PFSK-1 (cell line): ENCODE data around the gene DCTN1.

Experiments used
- POLR2AphosphoS5 ChIP-seq: IDR thresholded peaks from 2 replicates; pipeline ENCODE4 v1.6.1; 2012; ENCODE audit warnings: low read depth, mild to moderate bottlenecking, control low read depth, low read length, moderate library complexity
- TAF1 ChIP-seq: IDR thresholded peaks from 2 replicates; pipeline ENCODE4 v1.6.1; 2012; ENCODE audit warnings: low read length, control low read depth, borderline replicate concordance; ENCODE audit not compliant: insufficient read depth
- TF ChIP-seq, protein P1 (sequence below), 2 experiments: IDR thresholded peaks; 2 replicates each; pipeline versions ENCODE4 v1.6.1 to v1.8.0; 2011 to 2012; ENCODE audit warnings: low read depth in 2 of 2, low read length in 2 of 2, control low read depth in 1 of 2, inconsistent platforms in 1 of 2, mild to moderate bottlenecking in 1 of 2, moderate library complexity in 1 of 2; ENCODE audit not compliant: insufficient read depth in 1 of 2

DNA sequence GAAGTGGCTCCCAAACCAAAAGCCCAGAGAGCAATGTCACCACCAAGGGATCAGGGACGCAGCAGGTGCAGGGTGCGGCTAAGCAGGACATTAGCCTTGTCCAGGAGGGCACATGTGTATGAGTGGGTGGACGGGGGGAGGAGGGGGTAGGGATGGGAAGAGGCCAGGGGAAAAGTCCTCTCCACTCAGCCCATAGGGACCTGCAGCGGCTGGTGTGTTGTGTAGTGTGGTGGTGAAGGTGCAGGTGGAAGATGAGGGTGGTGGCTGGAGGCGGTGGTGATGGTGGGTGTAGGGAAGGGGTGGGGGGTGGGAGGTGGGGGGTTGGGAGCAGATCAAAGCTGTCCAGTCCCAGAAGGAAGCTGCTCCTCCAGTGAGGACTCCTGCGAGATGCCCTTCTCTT, 37.7 kb upstream of the DCTN1 start:
- TF ChIP-seq TAF1 (no peak), POLR2AphosphoS5 (no peak)
- TF ChIP-seq, protein P1, sequence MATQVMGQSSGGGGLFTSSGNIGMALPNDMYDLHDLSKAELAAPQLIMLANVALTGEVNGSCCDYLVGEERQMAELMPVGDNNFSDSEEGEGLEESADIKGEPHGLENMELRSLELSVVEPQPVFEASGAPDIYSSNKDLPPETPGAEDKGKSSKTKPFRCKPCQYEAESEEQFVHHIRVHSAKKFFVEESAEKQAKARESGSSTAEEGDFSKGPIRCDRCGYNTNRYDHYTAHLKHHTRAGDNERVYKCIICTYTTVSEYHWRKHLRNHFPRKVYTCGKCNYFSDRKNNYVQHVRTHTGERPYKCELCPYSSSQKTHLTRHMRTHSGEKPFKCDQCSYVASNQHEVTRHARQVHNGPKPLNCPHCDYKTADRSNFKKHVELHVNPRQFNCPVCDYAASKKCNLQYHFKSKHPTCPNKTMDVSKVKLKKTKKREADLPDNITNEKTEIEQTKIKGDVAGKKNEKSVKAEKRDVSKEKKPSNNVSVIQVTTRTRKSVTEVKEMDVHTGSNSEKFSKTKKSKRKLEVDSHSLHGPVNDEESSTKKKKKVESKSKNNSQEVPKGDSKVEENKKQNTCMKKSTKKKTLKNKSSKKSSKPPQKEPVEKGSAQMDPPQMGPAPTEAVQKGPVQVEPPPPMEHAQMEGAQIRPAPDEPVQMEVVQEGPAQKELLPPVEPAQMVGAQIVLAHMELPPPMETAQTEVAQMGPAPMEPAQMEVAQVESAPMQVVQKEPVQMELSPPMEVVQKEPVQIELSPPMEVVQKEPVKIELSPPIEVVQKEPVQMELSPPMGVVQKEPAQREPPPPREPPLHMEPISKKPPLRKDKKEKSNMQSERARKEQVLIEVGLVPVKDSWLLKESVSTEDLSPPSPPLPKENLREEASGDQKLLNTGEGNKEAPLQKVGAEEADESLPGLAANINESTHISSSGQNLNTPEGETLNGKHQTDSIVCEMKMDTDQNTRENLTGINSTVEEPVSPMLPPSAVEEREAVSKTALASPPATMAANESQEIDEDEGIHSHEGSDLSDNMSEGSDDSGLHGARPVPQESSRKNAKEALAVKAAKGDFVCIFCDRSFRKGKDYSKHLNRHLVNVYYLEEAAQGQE (IDR thresholded peaks at IDR 0.05; ENCODE audit: insufficient read depth in 1 of 2, low read depth in 2 of 2, low read length in 2 of 2): no peak
